PC-3 (cell line): ENCODE results near the gene NTM.

Experiments
- EZH2 ChIP-seq: fragments of 300-600 bp; sonication (generic); IDR thresholded peaks from one replicate; pipeline ENCODE4 v1.6.1; 2017; ENCODE audit warnings: antibody characterized with exemption, mild to moderate bottlenecking, low read length; ENCODE audit not compliant: unreplicated experiment
- TF ChIP-seq, protein P1 (sequence below): fragments of 300-600 bp; sonication (generic); conservative IDR thresholded peaks from 2 replicates; pipeline ENCODE4 v1.5.1; 2017; ENCODE audit warnings: antibody characterized with exemption, low read depth, mild to moderate bottlenecking, low read length

GRCh38 chr11:131975619-131976018, 605.2 kb downstream of the NTM start:
- TF ChIP-seq, protein P1, sequence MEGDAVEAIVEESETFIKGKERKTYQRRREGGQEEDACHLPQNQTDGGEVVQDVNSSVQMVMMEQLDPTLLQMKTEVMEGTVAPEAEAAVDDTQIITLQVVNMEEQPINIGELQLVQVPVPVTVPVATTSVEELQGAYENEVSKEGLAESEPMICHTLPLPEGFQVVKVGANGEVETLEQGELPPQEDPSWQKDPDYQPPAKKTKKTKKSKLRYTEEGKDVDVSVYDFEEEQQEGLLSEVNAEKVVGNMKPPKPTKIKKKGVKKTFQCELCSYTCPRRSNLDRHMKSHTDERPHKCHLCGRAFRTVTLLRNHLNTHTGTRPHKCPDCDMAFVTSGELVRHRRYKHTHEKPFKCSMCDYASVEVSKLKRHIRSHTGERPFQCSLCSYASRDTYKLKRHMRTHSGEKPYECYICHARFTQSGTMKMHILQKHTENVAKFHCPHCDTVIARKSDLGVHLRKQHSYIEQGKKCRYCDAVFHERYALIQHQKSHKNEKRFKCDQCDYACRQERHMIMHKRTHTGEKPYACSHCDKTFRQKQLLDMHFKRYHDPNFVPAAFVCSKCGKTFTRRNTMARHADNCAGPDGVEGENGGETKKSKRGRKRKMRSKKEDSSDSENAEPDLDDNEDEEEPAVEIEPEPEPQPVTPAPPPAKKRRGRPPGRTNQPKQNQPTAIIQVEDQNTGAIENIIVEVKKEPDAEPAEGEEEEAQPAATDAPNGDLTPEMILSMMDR = no peak
- no peak for TF ChIP-seq EZH2
